ENCODE results near the gene ERVV-1. TPM values are rescaled to one million over a fixed set of nuclear protein-coding genes. Genes with fewer than 3 reads are reported as not detected.
A peak's percentile ranks its signal among the peaks of the same experiment; 100 is the strongest.
"Not testable (repeated sequence)": the region's sequence is repeated elsewhere in the genome, so short reads cannot be mapped to it uniquely, and the experiment has no call there.

ERVV-1 gene, protein sequence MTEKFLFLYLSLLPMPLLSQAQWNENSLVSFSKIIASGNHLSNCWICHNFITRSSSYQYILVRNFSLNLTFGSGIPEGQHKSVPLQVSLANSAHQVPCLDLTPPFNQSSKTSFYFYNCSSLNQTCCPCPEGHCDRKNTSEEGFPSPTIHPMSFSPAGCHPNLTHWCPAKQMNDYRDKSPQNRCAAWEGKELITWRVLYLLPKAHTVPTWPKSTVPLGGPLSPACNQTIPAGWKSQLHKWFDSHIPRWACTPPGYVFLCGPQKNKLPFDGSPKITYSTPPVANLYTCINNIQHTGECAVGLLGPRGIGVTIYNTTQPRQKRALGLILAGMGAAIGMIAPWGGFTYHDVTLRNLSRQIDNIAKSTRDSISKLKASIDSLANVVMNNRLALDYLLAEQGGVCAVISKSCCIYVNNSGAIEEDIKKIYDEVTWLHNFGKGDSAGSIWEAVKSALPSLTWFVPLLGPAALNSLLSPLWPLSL
- not detected for total RNA-seq
- long read RNA-seq, result 0 reads

DNA sequence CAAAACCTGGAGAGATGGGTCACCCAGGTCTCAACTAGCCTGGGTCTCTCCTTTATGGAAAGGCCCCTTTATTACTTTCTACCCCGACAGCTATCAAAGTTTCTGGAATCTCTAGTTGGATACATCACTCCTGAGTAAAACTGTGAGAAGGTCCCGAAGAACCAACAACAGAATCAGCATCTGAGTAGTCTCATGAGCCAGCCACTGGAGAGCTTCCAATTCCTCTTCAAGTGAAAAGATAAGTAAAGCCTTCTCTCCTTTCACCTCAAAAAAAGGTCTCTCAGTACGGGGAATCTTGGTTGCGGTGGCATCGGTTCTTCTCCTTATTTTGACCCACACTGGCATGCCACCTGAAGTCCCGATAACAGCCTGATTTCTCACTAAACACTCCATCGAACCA lies at the start of gene ERVV-1:
ERVV-1 (plus strand) TSS at position 301 of the 400 bp plus-strand sequence. CDS start 170 bp downstream, outside the sequence.
- ATAC-seq (no peak), DNase-seq (no peak)
- intact Hi-C loops (cut with DNase I, micrococcal nuclease), result no loop called here

DNA sequence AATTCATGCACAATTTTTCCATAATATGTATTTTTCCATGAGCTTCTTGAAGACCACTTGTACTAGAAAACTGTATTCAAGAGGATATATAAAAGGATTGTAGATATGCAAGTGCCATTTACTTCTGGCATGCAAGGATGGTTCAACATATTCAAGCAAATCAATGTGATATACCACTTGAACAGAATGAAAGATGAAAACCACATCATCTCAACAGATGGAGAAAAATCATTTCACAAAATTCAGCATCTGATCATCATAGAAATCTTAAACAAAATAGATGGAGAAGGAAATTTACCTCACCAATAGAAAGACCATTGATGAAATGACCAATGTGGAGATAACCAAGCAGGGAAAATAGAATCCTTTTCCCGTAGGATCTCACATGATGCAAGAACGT lies 45.9 kb upstream of the ERVV-1 start:
- intact Hi-C loops (cut with DNase I, micrococcal nuclease), result no loop called here
- no peak for DNase-seq
- ATAC-seq, result no peak

DNA sequence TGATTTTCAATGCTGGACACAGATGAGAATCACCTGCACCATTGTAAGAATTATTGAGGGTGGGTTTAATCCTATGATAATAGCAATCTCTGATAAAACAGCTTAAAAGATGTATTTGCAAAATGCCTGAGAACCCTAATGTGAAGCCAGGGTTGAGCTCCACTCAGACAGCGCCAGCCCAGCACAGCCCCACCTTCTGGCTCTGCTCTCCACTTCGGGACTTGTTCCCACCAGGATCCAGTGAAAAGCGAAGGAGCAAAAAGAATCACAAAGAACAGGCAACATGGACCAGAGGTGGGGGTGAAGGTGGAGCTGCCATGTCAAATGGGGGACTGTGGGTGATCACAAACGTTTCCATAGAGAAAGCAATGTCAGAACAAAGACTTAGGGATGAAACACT lies 32.4 kb upstream of the ERVV-1 start:
- intact Hi-C loops (cut with DNase I, micrococcal nuclease), result no loop called here
- DNase-seq (no peak), ATAC-seq (no peak)

DNA sequence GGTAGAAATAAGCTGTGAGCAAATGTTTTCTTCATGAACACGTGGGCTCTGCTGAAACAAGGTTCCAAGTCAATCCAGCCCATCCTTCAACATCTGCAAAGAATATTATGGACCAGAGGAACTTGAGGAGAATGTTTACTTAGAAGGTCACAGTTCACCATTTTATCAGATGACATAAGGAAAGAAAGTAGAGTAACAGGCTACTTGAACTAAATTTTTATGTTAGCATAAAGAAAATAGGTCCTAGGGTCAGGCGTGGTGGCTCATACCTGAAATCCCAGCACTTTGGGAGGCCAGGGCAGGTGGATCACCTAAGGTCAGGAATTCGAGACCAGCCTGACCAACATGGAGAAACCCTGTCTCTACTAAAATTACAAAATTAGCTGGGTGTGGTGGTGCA lies 30.6 kb upstream of the ERVV-1 start:
- intact Hi-C loops (cut with DNase I, micrococcal nuclease); DNase-seq; ATAC-seq: not testable (repeated sequence)

DNA sequence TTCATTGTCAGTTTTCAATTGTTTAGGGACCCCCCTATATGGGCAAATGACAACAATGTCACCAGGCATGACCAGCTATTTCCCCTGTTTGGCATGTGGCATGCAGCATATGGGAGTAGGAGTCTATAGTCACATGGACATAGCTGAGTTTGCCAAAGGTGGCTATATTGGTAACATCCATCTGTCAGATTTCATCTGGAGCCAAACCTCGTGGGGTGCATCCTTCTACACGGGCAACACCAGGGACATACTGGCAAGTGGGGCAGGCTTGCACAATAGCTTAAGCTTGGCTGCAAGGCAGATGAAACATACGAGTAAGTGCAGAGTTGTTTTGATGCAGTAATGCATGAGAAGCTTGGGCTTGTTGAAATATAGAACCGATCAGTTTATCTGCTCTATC lies 26.5 kb upstream of the ERVV-1 start:
- no peak for ATAC-seq
- no peak for DNase-seq
- intact Hi-C loops (cut with DNase I, micrococcal nuclease), result no loop called here

DNA sequence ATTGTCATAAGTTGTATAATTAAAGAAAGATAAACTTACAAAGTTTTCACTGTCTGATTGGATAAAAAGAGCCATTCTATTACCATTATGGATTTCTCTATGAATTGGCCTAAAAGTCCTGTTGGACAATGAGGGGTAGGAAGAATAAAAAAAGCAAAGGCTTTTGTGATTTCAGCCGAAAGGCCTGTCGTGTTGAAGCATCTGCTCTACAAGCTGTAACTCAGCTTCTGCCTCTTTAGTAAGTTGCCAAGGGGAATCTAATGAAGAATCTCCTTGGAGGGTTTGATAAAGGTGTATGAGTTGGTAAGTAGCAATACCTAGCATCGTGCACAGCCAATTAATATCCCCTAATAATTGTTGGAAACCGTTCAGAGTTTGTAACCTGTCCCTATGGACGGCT lies 25.2 kb upstream of the ERVV-1 start:
- ATAC-seq (no peak), DNase-seq (no peak)
- intact Hi-C loops (cut with DNase I, micrococcal nuclease), result no loop called here

DNA sequence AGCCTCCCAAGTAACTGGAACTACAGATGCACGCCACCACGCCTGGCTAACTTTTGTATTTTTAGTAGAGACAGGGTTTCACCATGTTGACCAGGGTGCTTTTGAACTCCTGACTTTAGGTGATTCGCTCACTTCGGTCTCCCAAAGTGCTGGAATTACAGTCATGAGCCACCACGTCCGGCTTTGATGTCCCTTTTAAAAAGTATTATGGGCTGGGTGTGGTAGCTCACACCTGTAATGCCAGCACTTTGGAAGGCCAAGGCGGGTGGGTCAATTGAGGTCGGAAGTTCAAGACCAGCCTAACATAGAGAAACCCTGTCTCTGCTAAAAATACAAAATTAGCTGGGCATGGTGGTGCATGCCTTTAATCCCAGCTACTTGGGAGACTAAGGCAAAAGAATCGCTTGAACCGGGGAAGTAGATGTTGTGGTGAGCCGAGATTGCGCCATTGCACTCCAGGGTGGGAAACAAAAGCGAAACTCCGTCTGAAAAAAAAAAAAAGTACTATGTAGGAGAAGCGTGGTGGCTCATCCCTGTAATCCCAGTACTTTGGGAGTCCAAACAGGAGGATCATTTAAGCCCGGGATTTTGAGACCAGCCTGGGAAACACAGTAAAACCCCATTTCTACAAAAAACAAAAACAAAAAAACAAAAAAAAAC lies 22.8 kb upstream of the ERVV-1 start:
- ATAC-seq, result no peak

DNA sequence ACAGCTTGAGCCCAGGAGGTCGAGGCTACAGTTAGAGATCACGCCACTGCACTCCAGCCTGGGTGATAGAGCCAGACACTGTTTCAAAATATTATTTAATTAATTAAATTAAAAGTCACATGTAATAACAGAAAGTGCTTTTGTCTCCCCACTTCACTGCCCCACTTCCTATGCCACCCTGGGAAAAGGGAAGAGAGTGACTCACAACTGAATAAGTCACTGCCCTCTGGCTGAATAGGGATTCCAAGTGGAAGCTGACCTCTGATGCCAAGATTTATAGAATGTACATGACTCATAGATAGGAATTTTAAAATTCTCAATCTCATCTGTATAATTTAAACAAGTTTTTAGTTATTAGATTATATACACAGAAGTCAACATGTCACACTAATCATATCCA lies 22.2 kb upstream of the ERVV-1 start:
- DNase-seq (no peak), ATAC-seq (no peak)
- intact Hi-C loops (cut with DNase I, micrococcal nuclease), result no loop called here

More for the DNA sequence above, 22.8 kb upstream of the ERVV-1 start:
- DNase-seq, result no peak
- intact Hi-C loops (cut with DNase I, micrococcal nuclease), result no loop called here

DNA sequence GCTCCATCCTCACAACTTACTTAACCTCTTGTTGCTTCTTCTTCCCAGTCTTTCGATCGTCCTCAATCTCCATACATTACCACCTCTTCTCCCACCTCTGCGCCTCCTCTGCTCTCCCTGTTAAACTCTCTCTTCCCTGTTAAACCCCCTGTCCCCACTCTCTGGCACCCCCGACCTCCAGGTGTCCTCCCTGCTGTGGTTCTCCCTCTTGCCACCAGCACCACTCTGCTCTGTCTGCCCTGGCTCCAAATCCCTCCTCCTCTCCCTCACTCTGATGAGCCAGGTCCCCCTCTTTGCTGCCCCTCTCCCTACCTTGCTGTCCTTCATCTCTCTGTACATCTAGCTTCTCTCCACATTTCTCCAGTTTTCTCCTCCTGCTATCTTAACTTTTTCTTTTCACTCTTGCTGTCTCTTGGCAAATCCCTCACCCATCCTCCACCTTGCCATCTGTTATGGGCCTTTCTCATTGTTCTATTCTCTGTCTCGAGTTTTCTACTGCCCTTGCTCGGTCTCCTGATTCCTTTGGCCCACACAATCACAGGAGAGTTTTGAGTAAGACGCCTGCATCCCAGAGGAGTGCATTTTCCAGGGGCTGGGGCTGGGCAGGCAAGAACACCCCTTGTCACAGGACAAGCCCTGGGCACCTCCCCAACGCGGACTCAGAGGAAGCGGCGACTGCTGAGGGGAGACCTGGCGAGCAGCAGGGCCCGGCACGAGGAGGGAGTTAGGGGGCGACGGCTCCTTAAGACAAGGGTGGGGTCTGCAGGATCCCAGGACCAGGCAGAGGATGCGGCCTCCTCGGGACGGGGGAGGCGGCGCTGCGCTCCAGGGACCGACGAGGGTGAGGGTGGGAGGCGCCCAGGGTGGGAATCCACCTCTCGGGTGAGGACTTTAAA lies 21.4 kb upstream of the ERVV-1 start:
- ATAC-seq (peak; percentile 31), DNase-seq (peak in 1 of 2 donors; percentile 30)
- intact Hi-C loops (cut with DNase I, micrococcal nuclease), result no loop called here

DNA sequence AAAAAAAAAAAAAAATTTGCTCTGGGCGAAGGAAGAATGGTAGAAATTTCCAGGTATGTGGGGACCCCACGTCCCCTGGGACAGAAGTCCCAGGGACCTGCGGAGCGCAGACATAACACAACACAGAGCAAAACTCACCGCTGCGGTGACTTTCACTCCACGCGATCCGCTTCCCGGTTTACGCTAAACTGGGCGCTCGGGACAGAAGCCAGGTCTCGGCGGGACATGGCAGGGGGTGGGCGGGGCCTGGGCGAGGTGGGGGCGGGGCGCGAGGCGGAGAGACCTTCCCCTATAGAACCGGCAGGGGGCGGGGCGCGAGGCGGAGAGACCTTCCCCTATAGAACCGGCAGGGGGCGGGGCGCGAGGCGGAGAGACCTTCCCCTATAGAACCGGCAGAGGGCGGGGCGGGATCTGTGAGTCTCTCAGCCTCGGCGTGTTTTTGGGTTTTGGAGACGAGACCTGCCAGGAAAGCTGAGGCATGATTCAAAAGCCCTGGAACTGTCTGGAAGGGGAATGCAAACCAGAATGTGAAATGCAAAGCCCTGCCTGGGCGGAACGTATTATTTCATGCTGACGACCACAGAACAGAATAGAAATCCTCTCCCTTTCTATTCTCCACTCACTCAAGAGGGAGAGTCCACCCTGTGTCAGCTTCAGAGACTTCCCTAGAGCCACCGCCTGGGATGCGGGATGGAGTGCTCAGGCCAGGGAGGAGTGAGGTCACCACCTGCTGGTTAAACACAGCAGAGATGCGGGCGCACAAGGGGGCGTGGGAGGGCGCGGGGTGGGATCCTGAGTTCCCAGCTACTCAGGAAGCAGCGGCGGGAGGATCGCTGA lies 20.2 kb upstream of the ERVV-1 start:
- DNase-seq (peak; percentile 75 to 83), ATAC-seq (peak; percentile 97)
- intact Hi-C loops (cut with DNase I, micrococcal nuclease), result no loop called here

DNA sequence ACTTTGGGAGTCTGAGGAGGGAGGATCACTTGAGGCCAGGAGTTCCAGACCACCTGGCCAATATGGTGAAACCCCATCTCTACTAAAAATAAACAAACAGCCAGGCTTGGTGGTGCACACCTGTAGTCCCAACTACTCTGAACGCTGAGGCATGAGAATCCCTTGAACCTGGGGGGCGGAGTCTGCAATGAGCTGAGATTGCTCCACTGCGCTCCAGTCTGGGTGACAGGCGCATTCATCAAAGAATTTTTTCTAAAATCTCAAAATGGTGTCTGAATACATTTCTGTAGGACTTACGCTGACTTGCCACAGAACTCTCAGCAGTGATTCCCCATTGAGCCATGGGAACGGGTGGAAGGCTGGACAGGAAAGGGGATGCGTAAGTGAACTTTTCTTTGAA lies 18.0 kb upstream of the ERVV-1 start:
- ATAC-seq (no peak), DNase-seq (no peak)
- intact Hi-C loops (cut with DNase I, micrococcal nuclease), result no loop called here

DNA sequence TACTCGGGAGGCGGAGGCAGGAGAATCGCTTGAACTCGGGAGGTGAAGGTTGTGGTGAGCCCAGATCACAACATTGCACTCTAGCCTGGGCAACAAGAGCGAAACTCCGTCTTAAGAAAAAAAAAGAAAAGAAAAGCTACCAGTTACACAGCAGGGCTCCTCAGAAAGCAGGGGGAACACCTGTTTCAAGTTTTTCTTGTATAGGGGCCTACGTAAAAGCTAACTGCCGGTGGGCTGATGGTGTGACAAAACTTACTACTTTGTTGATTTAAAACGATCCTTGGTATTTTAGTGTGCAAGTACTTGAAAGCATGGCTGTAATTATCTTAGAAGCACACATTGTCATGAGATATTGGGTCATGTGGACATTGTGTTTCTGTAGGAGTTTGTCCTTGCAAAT lies 15.7 kb upstream of the ERVV-1 start:
- intact Hi-C loops (cut with DNase I, micrococcal nuclease), result no loop called here
- ATAC-seq, result no peak

DNA sequence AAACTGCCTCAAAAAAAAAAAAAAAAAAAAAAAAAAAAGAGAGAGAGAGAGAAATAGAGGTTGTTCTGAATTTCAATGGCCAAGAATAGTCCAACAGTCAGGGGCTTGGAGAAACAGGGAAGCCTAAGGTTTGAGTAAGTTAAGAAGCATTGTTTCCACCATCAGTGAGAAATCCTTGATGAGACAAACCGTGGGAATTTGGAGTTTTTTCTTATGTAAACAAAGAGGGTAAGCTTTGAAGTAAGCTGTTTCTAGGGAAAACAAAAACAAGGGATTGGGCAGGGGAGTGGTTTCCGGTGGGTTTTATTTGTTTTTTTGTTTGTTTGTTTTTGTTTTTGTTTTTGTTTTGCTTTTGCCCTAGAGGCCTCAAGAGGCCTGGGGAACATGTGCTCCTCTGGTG lies 11.2 kb upstream of the ERVV-1 start:
- ATAC-seq (no peak), DNase-seq (no peak)
- intact Hi-C loops (cut with DNase I, micrococcal nuclease), result no loop called here

More for the DNA sequence above, 15.7 kb upstream of the ERVV-1 start:
- DNase-seq, result no peak

DNA sequence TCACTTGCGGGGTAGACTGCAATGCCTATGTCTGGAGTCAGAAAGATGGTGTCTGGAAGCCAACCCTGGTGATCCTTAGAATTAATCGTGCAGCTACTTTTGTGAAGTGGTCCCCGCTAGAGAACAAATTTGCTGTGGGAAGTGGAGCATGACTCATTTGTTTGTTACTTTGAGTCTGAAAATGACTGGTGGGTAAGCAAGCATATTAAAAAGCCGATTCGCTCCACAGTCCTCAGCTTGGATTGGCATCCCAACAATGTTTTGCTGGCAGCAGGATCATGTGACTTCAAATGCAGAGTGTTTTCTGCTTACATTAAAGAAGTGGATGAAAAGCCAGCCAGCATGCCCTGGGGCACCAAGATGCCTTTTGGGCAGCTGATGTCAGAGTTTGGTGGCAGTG lies 9.5 kb upstream of the ERVV-1 start:
- ATAC-seq (no peak), DNase-seq (no peak)
- intact Hi-C loops (cut with DNase I, micrococcal nuclease), result no loop called here

DNA sequence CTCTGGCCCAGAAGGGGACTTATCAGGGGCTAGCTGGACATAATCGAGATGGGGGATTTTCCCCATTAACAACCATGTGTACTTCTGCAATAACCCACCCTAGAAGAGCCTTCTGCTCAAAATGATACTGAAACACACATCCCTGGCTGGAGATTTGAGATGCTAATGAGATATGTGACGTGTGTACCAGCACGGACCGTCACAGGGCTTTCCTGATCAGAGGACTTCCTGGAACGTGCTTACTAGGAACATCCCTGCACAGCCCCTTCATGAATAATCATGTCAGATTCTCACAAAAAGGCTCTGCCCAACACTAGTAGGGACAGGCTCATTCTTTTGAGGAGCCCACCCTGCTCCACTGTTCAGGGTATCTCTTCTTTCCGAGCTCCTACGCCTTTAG lies 6.5 kb upstream of the ERVV-1 start:
- intact Hi-C loops (cut with DNase I, micrococcal nuclease), result no loop called here
- DNase-seq (no peak), ATAC-seq (no peak)

DNA sequence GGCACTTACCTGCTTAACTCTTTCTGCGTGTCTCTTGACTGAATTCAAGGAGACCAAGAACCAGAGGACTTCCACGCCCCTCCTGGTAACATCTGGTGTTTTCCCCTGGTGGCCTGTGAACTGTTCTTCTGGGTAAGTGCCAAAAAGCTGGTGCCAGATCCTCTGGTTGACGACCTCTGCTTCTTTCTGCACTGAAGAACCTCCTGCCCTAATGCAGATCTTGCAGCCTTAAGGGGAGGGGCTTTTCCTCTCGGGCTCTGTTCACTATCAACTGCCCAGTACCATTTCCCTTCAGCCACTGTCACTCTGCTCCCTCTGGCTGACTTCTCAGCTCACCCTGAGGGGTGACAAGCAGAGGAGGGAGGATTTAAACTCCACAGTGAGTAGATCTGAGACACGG lies 6.1 kb upstream of the ERVV-1 start:
- intact Hi-C loops (cut with DNase I, micrococcal nuclease), result no loop called here
- ATAC-seq (no peak), DNase-seq (no peak)

DNA sequence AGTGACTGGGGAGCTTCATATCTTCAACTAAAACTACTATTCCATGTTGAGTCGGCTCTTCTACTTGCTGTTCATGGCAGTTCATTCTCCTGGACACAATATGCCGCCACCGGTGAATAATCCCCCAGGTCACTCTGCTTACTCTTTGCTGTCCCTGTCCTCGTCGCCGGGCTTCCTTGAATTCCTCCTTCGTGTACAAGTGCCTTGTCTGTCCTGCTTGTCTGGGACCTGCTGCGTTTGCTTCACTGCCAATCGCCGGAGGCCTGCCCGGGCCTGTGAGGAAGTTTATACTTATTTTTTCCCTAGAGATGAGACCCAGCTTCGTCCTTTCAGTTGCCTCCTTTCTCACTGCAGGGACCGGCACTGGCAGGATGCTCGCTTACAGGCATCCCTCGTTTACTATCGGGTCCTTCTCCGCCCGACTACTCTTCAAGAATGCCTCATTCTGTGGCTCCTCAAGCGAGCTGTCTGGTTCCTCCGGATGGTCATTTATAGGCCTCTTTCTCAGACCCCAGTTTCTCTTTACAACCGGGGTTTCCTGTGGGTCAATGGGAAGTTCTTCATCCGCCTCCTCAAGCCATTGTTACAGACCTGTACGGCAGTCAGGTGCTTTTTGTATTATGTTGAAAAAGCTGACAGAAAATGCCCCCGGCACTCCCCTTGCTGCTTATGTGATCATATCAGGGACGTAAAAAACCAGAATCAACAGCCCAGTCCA lies 5.5 kb upstream of the ERVV-1 start:
- intact Hi-C loops (cut with DNase I, micrococcal nuclease), result no loop called here
- DNase-seq (no peak), ATAC-seq (no peak)

DNA sequence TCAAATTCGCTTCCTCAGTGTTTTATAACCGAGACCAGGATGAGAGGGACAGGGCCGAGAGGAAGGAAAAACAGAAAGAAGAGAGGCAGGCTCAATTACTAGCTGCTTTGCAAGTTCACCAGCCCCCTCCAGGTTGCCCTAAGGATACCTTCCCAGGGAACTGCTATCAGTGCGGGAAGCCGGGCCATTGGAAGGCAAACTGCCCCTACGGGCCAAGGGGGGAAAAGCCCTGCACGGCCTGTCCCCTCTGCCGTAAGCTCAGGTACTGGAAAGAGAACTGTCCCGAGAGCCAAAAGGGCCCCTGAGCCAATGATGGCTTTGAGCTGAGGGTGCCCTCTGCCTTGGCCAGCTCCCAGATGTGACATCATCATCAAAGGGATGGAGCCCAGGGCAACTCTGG lies 3.2 kb upstream of the ERVV-1 start:
- DNase-seq (no peak), ATAC-seq (no peak)
- intact Hi-C loops (cut with DNase I, micrococcal nuclease), result no loop called here

All from left colon (tissue), 2 donors.